ENCODE measurements around the gene PEX13.

- TF ChIP-seq CTCF (IDR thresholded peaks at IDR 0.05; ENCODE audit: borderline replicate concordance, extremely low read depth, low read length, poor library complexity, severe bottlenecking) = no peak
- no peak for TF ChIP-seq EZH2 (IDR thresholded peaks at IDR 0.05; ENCODE audit: borderline replicate concordance, low read depth, low read length, severe bottlenecking)
These were observed 72.9 kb downstream of the PEX13 start for GRCh38 chr2:61090386-61090921.

Data from DND-41 (cell line).